GM20431 (cell line): ENCODE results near the gene MRM2.

Experiments used
- in situ Hi-C: fragments of 300-500 bp; cut with MseI, MboI; formaldehyde crosslinking; loops from one replicate; pipeline ENCODE4 v1.15.0; 2020; ENCODE audit warnings: low sequenced_read_pairs; ENCODE audit not compliant: unreplicated experiment

Gene MRM2

DNA sequence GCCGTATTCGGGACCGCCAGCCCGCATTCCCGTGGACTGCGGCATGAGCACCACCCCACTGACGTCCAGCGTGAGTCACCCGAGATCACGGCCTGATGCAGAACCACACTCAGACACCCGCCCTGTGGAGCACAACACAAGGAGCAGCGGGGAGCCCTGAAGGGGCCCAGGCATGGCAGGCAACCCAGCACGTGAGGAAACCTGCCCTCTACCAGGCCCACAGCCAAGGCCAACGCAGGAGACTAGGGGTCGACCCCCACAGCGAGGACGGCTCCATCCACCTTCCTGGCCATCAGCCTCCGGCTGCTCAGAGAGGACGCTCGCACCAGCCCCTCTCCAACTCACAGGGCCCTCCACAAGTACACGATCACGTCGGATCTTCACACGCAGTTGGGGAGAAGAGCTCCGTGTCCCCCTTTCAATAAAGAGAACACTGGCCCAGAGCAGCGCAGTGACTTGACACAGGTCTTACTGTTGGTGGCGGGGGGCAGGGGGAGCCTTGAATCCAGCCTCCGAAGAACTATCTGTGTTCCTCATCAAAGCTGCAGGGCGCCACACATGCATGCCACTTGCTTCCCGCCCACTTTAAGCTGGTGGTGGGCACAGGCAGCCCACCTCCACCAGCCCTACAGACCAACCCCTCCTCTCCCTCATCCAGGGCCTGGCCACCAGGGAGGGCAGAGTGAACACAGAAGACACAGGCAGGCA, 31.3 kb downstream of the MRM2 start:
- in situ Hi-C loops: loop anchor here (25.0 kb wide), 1 partner anchor 398 kb away; no protein-coding TSS in a partner anchor

- in situ Hi-C loops: loop anchor here (25.0 kb wide), 1 partner anchor 398 kb away; no protein-coding TSS in a partner anchor
These were observed 32.1 kb downstream of the MRM2 start for GRCh38 chr7:2209961-2210323.

DNA sequence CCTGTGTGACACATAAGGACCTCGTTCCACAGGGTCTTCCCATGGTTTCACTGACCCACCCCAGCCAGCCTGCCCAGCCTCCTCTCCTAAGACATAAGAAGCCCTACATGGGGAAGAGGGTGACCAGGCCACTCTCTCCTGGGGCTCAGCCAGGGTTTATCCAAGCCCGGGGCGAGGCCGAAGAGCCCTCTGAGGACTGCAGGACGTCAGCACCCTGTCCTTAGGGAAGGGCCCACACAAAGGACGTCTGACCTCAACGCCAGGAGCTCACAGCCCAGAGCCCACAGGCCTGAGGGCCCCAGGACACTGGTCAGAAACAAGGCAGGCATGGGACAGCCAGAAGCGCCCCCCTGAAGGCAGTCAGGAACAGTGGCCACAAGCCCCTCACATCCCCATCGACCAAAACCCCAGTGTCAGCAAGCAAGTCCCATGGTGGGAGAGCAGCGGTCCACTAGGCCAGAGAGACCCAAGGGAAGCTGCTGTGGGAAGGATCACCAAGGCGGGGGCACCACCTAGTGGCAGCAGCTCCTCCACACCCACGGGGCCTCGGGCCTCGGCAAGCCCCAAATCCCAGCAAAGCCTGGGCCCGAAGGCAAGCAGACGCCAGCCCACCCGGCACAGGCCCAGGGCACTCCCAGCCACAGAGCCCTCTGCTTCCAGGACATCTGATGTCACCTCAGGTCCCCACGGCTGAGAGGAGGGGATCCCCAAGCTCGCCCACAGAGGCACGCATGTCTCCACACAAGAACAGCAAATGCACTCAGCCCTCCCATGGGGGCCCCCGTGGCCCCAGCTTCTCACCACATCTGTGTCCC, 32.7 kb downstream of the MRM2 start:
- in situ Hi-C loops: loop anchor here (25.0 kb wide), 1 partner anchor 397 kb away; no protein-coding TSS in a partner anchor

DNA sequence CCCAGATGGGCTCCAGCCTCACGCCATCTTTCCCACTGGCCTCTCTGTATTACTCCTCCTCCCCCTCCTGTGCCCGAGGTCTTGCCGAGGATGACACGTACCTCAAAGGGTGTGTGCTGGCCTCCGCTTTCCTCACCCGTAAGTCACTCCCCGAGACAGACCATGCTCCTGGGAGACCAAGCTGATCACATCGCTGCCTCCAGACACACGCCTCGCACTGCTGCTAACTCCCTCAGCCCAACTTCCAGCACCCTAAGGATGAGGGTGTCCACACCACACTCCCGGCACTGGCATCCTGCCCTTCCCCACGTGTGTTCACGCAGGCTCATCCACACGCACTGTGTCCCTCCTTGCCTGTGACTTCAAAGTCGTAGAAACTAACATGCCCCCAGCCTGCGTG, 33.3 kb downstream of the MRM2 start:
- in situ Hi-C loops: loop anchor here (25.0 kb wide), 1 partner anchor 396 kb away; no protein-coding TSS in a partner anchor

GRCh38 chr7:2205036-2205780, 36.8 kb downstream of the MRM2 start:
- in situ Hi-C loops: loop anchor here (25.0 kb wide), 1 partner anchor 393 kb away; no protein-coding TSS in a partner anchor

DNA sequence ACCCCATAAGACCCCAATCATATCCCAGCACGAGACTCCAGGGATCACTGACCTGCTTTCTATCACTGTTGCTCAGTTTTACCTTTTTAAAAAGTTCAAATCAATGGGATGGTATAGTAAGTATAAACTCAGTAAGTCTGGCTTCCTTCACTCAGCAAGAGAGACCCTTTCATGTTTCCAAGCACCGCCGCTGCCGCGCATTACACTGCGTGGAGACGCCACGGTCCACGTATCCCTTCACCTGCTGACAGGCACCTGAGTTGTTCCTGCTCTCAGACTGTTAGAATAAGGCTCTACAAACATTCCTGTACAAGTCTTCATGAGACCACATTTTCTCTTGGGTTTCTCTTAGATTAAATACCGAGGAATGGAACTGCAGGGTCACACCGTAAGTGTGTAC, 37.6 kb downstream of the MRM2 start:
- in situ Hi-C loops: loop anchor here (25.0 kb wide), 1 partner anchor 392 kb away; no protein-coding TSS in a partner anchor

DNA sequence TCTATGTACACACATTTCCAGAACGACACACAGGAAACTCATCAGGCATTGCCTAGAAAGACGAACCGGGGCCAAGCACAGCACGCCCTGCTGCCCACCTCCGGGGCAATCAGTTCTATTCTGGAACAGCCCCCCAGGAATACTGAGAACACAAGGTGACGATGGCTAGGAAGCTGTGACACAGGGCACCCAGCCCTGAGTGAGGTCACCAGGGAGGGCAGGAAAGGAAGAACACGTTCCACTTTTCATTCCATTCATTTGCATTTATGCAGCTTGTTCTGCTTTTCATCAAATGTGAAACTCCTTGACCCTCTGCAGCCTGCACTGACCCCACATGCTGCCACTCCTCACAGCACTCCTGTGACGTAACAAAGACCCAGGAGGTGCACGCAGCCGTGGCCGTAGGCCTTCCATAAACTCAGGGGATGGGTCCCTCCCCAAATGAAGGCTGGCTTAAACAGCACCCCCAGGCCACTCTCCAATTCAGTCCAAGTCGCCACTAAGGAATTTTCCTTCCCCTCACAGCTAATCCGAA, 38.2 kb downstream of the MRM2 start:
- in situ Hi-C loops: loop anchor here (25.0 kb wide), 1 partner anchor 392 kb away; no protein-coding TSS in a partner anchor

DNA sequence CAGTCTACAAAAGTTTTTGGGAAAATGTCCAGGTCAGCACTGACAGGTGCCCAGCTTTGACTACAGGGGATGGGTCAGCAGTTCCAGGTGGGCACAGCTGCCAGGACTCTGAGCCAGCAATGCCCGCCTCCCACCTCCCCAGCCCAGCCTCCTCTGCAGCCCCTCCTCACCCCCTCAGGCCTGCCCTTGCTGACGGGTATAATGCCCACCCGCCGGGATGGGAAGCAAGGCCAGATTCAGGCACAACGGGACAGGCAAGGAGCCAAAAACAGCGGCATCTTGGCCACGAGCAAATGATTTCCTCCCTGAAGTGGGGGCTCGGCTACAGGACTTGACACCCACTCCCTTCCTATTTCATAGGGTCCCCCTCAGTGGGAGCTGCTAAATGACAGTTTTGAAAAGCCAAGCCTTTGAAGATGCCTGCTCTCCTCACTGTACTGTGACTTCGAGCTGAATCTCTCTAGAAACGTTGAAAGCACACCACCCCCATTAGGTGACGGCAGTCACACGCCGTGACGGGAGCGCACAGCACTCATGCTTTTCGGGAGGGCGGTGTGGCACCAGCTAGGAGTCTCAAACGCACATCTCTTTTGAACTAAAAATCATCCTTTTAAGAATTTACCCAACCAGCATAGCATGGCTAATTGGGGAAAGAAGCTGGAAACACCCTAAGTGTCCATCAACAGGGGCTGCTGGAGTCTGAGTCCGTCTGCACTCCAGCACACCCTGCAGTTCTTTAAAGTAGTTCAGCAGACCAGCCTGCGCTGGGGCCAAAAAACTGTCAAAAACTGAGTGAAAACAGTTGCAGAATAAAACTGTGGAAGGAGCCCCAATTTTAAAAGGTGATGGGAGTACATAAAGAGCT, 38.9 kb downstream of the MRM2 start:
- in situ Hi-C loops: loop anchor here (25.0 kb wide), 1 partner anchor 391 kb away; no protein-coding TSS in a partner anchor

- in situ Hi-C loops: loop anchor here (25.0 kb wide), 1 partner anchor 390 kb away; no protein-coding TSS in a partner anchor
These were observed 39.6 kb downstream of the MRM2 start for GRCh38 chr7:2202361-2202761.

DNA sequence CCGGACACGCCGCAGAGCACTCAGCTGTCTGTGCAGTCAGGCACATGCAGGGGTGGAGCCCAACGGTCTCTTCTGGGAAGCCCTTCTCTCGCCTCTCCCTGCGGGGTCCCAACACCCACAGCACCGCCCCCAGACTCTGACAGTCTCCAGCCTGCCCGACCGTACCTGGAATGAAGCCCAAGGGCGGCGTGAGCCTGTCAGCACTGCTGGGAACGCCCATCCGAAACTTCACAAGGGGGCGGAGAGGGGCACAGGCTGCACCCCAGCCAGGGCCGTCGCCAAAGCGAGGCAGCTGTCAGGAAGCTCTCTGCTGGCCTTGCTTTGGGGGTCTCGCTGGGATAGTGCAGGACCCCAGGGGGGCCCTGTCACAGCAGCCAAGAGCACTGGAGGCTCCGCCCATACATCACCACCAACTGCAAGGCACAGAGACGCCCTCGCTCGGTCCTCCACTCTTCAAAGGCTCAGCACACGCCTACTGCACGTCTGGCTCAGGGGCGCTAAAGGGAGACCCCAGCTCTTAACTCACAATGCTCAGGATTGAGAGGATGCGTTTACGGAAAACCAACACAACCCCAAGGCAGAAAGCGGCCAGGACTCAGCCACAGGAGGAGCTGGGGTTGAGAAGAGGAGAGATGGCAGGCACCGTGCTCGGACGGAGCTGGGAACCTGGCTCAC, 40.2 kb downstream of the MRM2 start:
- in situ Hi-C loops: loop anchor here (25.0 kb wide), 1 partner anchor 390 kb away; no protein-coding TSS in a partner anchor

- in situ Hi-C loops: loop anchor here (25.0 kb wide), 1 partner anchor 389 kb away; no protein-coding TSS in a partner anchor
These were observed 40.9 kb downstream of the MRM2 start for GRCh38 chr7:2201128-2201527.

DNA sequence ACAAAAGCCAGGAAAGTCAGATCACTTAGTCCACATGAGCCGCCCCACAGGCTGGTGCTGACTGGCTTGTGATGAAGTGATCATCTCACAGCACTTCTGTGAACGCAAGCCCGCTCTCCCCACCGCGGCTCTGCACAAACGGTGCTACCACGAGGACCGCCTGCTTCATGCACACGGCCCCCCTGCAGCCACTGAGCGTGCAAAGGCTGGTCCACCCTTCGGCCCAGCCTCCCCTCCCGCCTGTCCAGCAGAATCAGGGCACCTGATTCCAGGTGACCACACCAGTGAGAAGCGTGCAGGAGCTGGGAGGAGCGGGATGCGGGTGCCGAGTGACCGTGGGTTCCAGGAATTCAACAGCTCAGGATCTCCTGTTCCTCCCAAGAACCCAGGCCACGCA, 41.4 kb downstream of the MRM2 start:
- in situ Hi-C loops: loop anchor here (25.0 kb wide), 1 partner anchor 388 kb away; no protein-coding TSS in a partner anchor

DNA sequence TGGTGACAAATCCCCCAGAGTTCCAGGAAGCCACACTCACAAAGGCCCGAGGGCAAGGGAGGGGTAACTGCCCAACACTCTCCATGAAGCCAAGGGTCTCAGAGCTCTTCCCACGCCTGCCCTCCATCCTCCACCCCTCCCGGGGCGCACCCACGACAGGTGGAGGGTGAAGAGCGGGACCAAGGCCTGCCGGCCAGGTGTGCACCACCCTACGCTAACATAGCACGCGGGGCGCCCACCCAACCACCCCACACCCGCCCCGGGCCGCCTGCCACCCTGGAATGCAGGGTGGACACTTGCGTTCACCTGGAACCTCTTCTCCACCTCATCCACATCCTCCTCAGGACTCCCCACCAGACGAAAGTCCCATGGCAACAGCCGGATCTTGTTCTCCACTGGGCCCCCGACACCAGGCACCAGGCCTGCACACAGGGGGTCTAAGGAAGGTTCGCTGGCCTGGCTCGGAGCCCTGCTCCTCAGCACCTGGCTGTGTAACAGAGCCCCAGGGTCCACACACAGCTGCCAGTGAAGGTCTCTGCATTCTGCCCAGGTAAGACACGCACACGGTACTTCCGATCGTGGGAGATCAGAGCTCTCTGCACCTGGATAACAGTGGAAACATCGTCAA, 41.9 kb downstream of the MRM2 start:
- in situ Hi-C loops: loop anchor here (25.0 kb wide), 1 partner anchor 388 kb away; no protein-coding TSS in a partner anchor

DNA sequence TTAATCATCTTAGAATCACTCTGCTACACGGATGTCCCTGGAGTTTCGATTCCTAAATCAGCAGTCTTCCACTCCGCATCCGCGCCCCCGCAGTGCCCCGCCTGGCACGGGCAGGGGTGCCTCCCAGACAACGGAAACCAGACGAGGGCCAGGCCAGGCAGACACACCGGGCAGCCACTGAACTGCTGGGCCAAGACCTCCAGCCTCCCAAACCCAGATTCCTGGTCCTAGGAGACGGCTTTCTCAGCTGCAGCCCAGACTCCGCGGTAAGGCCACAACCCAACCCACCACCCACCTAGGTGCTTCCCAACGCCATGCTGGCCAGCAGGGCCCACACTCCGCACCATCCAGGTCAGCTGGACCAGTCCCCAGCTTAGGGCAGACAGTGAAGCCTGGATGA, 42.5 kb downstream of the MRM2 start:
- in situ Hi-C loops: no loop called here

- in situ Hi-C loops: no loop called here
These were observed 43.2 kb downstream of the MRM2 start for GRCh38 chr7:2198760-2199159.

- in situ Hi-C loops: no loop called here
These were observed 43.8 kb downstream of the MRM2 start for GRCh38 chr7:2198206-2198605.

- in situ Hi-C loops: no loop called here
These were observed 44.4 kb downstream of the MRM2 start for GRCh38 chr7:2197436-2198155.
